Measurements from ENCODE around the gene CLEC7A. TPM values are rescaled to one million over a fixed set of nuclear protein-coding genes. Genes with fewer than 3 reads are reported as not detected.

Gene CLEC7A
- total and polyA plus RNA-seq, 4 donors, result 2.8 to 7.0 (median 3.8) TPM

- no peaks in the 10 kb centered on the region for H3K27me3 ChIP-seq (ENCODE audit: control insufficient read depth in 4 of 4, insufficient read depth in 4 of 4, low read length in 3 of 4)
- TF ChIP-seq RXRA (IDR thresholded peaks at IDR 0.05) (no peak), CTCF (IDR thresholded peaks at IDR 0.05; ENCODE audit: low read depth, low read length, missing input control) (no peak), REST (IDR thresholded peaks at IDR 0.05) (no peak), GABPA (IDR thresholded peaks at IDR 0.05 in 1 of 2, conservative IDR thresholded peaks at IDR 0.05 in 1 of 2) (no peak), YY1 (IDR thresholded peaks at IDR 0.05) (no peak), EGR1 (IDR thresholded peaks at IDR 0.05; ENCODE audit: low read depth in 2 of 2) (no peak), MAX (IDR thresholded peaks at IDR 0.05) (no peak), SP1 (IDR thresholded peaks at IDR 0.05) (no peak), ZBTB33 (IDR thresholded peaks at IDR 0.05) (no peak), FOXA2 (IDR thresholded peaks at IDR 0.05) (no peak), HNF4G (IDR thresholded peaks at IDR 0.05) (no peak)
- no peak within 1 kb of the TSS for H3K27ac ChIP-seq (ENCODE audit: low read depth in 1 of 2, low read length in 2 of 2)
- 83% methylated on average over 7 of the region's 7 CpGs for WGBS
- peaks cover 0 to 5% (median 0%) of the 10 kb centered on the region in 4 donors for H3K4me1 ChIP-seq (ENCODE audit: control insufficient read depth in 4 of 4, insufficient read depth in 4 of 4, low read length in 3 of 4)
- no peak within 1 kb of the TSS for H3K9ac ChIP-seq (ENCODE audit: low read depth in 1 of 2, low read length in 2 of 2)
- no peaks in the 10 kb centered on the region for H3K36me3 ChIP-seq (ENCODE audit: control insufficient read depth in 4 of 4, insufficient read depth in 3 of 4, low read depth in 1 of 4, low read length in 3 of 4)
- no peak within 1 kb of the TSS for H3K4me3 ChIP-seq (ENCODE audit: low read depth in 1 of 3, low read length in 3 of 3)
- DNase-seq (ENCODE audit: low spot score), result no peak
- no peaks in the 10 kb centered on the region for H3K9me3 ChIP-seq (ENCODE audit: control insufficient read depth in 4 of 4, low read length in 3 of 4)
Measured at GRCh38 chr12:10171973-10172728, 42.2 kb upstream of the CLEC7A start, which contains the start of gene OLR1. TSS of gene OLR1 (minus strand) at chr12:10172132. CDS start at chr12:10172077, 55 bp downstream.

GRCh38 chr12:10170216-10170615, 40.2 kb upstream of the CLEC7A start:
- no peaks in the 10 kb centered on the region for H3K36me3 ChIP-seq (ENCODE audit: control insufficient read depth in 4 of 4, insufficient read depth in 3 of 4, low read depth in 1 of 4, low read length in 3 of 4)
- H3K9me3 ChIP-seq (ENCODE audit: control insufficient read depth in 4 of 4, low read length in 3 of 4), result no peaks in the 10 kb centered on the region
- H3K4me3 ChIP-seq (ENCODE audit: low read depth in 1 of 3, low read length in 3 of 3), result no peak overlapping the region
- H3K4me1 ChIP-seq (ENCODE audit: control insufficient read depth in 4 of 4, insufficient read depth in 4 of 4, low read length in 3 of 4), result peaks cover 0 to 5% (median 0%) of the 10 kb centered on the region in 4 donors
- no peak for DNase-seq (ENCODE audit: low spot score)
- no peaks in the 10 kb centered on the region for H3K27me3 ChIP-seq (ENCODE audit: control insufficient read depth in 4 of 4, insufficient read depth in 4 of 4, low read length in 3 of 4)
- no peak for TF ChIP-seq GABPA (IDR thresholded peaks at IDR 0.05 in 1 of 2, conservative IDR thresholded peaks at IDR 0.05 in 1 of 2)
- no peak for TF ChIP-seq JUND (IDR thresholded peaks at IDR 0.05)
- no peak for TF ChIP-seq HNF4G (IDR thresholded peaks at IDR 0.05)
- TF ChIP-seq CTCF (IDR thresholded peaks at IDR 0.05; ENCODE audit: low read depth, low read length, missing input control), result no peak
- no peak for TF ChIP-seq ATF3 (IDR thresholded peaks at IDR 0.05)
- TF ChIP-seq HNF4A (conservative IDR thresholded peaks at IDR 0.05), result no peak
- no peak for TF ChIP-seq MAX (IDR thresholded peaks at IDR 0.05)
- no peak for TF ChIP-seq SP1 (IDR thresholded peaks at IDR 0.05)
- TF ChIP-seq EGR1 (IDR thresholded peaks at IDR 0.05; ENCODE audit: low read depth in 2 of 2), result no peak
- TF ChIP-seq RXRA (IDR thresholded peaks at IDR 0.05), result no peak
- TF ChIP-seq TAF1 (conservative IDR thresholded peaks at IDR 0.05), result no peak
- no peak for TF ChIP-seq RAD21 (IDR thresholded peaks at IDR 0.05)
- TF ChIP-seq YY1 (IDR thresholded peaks at IDR 0.05), result no peak
- no peak for TF ChIP-seq ZBTB33 (IDR thresholded peaks at IDR 0.05)
- no peak for TF ChIP-seq NR2F2 (IDR thresholded peaks at IDR 0.05)
- no peak for TF ChIP-seq FOXA1 (IDR thresholded peaks at IDR 0.05)
- no peak overlapping the region for H3K9ac ChIP-seq (ENCODE audit: low read depth in 1 of 2, low read length in 2 of 2)
- H3K27ac ChIP-seq (ENCODE audit: low read depth in 1 of 2, low read length in 2 of 2), result no peak overlapping the region
- WGBS, result 68% methylated on average over 5 of the region's 5 CpGs
